Left lung (tissue), 10 donors: Measurements from ENCODE around the gene ATP6V0E2. TPM values are rescaled to one million over a fixed set of nuclear protein-coding genes. Genes with fewer than 3 reads are reported as not detected.

ENCODE experiments used
- ATAC-seq: fragments of 200-7000 bp; cut with Tn5 transposase; one replicate; pipeline ENCODE4 v1.9.1; 2020; ENCODE audit warnings: moderate library complexity
- DNase-seq, 4 donors: peaks; one replicate each; pipeline ENCODE4 v3.0.0-alpha.2; 2013 to 2020
- H3K27ac ChIP-seq, 2 donors: fragments of 200-600 bp; sonication (generic) in 1 of 2; one replicate each; pipeline versions ENCODE4 v1.5.0 to v1.8.0; 2020 to 2021
- H3K27me3 ChIP-seq, 2 donors: fragments of 200-600 bp; sonication (generic) in 1 of 2; one replicate each; pipeline versions ENCODE4 v1.5.0 to v1.8.0; 2020 to 2021
- H3K36me3 ChIP-seq, 2 donors: fragments of 200-600 bp; sonication (generic) in 1 of 2; one replicate each; pipeline versions ENCODE4 v1.5.0 to v1.8.0; 2020 to 2021
- H3K4me1 ChIP-seq, 2 donors: fragments of 200-600 bp; one replicate each; pipeline ENCODE4 v1.8.0; 2021
- H3K4me3 ChIP-seq, 2 donors: fragments of 200-600 bp; sonication (generic) in 1 of 2; one replicate each; pipeline versions ENCODE4 v1.5.0 to v1.8.0; 2020 to 2021; ENCODE audit warnings: mild to moderate bottlenecking in 1 of 2
- H3K9me3 ChIP-seq, 2 donors: fragments of 200-600 bp; sonication (generic) in 1 of 2; one replicate each; pipeline versions ENCODE4 v1.5.0 to v1.8.0; 2020 to 2021
- intact Hi-C, 2 donors: fragments of 100-400 bp; cut with DNase I; formaldehyde crosslinking; loops; one replicate each; pipeline versions ENCODE4 v1.11.2 to v1.14.2; 2022
- polyA plus RNA-seq, 6 donors: library from polyadenylated mRNA; unstranded; fragments of 120-200 nt; gene quantifications; one replicate each; pipeline ENCODE4 v1.2.1, GENCODE V29; 2013; ENCODE audit not compliant: insufficient read length in 6 of 6
- total RNA-seq, 2 donors: library from RNA; stranded (reverse); fragmentation: NEBNext Ultra II Directional; extraction: Animal tissue kit (Norgen Biotek cat#: 25700); gene quantifications; one replicate each; pipeline ENCODE4 v1.2.1, GENCODE V29; 2021
- TF ChIP-seq, protein P1 (sequence below), 2 donors: fragments of 200-600 bp; sonication (generic) in 1 of 2; IDR thresholded peaks; one replicate each; pipeline versions ENCODE4 v1.5.0 to v1.8.0; 2021; ENCODE audit warnings: antibody characterized with exemption in 2 of 2
- donor health status: DM: no; HTN: yes; CAD: no.
- donor health status: DM: no; HTN: no; CAD: no.

ATP6V0E2 gene
- total and polyA plus RNA-seq, 8 donors: 14.0 to 30.5 (median 16.9) TPM

DNA sequence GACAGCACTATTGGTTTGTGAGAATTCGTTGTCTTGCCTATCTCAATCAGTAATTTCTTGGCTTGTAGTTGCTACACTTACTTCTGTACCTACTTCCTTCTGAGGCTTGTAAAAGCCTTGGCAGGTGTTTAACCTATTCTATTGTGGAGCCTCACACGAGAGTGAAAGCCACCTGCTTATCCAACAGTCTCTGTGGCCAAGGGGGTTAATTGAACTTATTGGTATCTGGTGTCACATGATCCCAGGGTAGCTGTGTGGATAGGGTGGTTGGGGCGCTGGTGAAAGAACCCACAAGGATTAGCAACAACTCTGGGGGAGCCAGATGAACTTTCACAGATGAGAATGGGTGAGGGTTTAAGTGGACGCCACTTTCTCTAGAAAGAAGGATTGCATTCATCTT is 13.9 kb upstream of the ATP6V0E2 start:
- no peak for ATAC-seq
- Histone ChIP-seq H3K4me3 (no peak overlapping the region), H3K27ac (no peak overlapping the region), H3K4me1 (peaks cover under 1 to 5% of the 10 kb centered on the region in 2 donors), H3K36me3 (peaks cover 0 to 50% of the 10 kb centered on the region in 2 donors), H3K9me3 (no peaks in the 10 kb centered on the region), H3K27me3 (no peaks in the 10 kb centered on the region)
- TF ChIP-seq, protein P1, sequence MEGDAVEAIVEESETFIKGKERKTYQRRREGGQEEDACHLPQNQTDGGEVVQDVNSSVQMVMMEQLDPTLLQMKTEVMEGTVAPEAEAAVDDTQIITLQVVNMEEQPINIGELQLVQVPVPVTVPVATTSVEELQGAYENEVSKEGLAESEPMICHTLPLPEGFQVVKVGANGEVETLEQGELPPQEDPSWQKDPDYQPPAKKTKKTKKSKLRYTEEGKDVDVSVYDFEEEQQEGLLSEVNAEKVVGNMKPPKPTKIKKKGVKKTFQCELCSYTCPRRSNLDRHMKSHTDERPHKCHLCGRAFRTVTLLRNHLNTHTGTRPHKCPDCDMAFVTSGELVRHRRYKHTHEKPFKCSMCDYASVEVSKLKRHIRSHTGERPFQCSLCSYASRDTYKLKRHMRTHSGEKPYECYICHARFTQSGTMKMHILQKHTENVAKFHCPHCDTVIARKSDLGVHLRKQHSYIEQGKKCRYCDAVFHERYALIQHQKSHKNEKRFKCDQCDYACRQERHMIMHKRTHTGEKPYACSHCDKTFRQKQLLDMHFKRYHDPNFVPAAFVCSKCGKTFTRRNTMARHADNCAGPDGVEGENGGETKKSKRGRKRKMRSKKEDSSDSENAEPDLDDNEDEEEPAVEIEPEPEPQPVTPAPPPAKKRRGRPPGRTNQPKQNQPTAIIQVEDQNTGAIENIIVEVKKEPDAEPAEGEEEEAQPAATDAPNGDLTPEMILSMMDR (IDR thresholded peaks at IDR 0.05): no peak
- no peak for DNase-seq
- intact Hi-C loops: no loop called here

DNA sequence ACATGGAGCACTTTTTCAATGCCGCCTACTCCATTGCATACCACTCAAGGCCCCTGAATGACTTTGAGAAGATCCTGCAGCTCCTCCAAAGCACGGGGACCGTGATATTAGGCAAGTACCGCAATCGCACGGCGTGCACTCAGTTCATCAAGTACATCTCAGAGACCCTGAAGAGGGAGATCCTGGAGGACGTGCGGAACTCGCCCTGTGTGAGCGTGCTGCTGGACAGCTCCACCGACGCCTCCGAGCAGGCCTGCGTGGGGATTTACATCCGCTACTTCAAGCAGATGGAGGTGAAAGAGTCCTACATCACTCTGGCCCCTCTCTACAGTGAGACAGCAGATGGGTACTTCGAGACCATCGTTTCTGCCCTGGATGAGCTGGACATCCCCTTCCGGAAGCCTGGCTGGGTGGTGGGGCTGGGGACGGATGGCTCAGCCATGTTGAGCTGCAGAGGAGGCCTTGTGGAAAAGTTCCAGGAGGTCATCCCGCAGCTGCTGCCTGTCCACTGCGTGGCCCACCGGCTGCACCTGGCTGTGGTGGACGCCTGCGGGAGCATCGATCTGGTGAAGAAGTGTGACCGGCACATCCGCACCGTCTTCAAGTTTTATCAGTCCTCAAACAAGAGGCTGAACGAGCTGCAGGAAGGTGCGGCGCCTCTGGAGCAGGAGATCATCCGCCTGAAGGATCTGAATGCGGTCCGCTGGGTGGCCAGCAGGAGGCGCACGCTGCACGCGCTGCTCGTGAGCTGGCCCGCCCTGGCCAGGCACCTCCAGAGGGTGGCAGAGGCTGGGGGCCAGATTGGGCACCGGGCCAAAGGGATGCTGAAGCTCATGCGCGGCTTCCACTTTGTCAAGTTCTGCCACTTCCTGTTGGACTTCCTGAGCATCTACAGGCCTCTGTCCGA is 12.7 kb upstream of the ATP6V0E2 start:
- H3K27ac ChIP-seq: no peak overlapping the region
- DNase-seq (peak in 1 of 4 donors; percentile 76), ATAC-seq (no peak)
- intact Hi-C loops: no loop called here
- TF ChIP-seq, protein P1 (IDR thresholded peaks at IDR 0.05): no peak
- H3K36me3 ChIP-seq: peaks cover 0 to 56% of the 10 kb centered on the region in 2 donors
- peaks cover 0 to 13% of the 10 kb centered on the region in 2 donors for H3K4me1 ChIP-seq
- no peak overlapping the region for H3K4me3 ChIP-seq
- H3K27me3 ChIP-seq: no peaks in the 10 kb centered on the region
- no peaks in the 10 kb centered on the region for H3K9me3 ChIP-seq

DNA sequence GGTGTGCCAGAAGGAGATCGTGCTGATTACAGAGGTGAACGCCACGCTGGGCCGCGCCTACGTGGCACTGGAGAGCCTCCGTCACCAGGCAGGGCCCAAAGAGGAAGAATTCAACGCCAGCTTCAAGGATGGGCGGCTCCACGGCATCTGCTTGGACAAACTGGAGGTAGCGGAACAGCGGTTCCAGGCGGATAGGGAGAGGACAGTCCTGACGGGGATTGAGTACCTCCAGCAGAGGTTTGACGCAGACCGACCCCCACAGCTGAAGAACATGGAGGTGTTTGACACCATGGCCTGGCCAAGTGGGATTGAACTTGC is 12.1 kb upstream of the ATP6V0E2 start:
- DNase-seq: no peak
- no peak for ATAC-seq

DNA sequence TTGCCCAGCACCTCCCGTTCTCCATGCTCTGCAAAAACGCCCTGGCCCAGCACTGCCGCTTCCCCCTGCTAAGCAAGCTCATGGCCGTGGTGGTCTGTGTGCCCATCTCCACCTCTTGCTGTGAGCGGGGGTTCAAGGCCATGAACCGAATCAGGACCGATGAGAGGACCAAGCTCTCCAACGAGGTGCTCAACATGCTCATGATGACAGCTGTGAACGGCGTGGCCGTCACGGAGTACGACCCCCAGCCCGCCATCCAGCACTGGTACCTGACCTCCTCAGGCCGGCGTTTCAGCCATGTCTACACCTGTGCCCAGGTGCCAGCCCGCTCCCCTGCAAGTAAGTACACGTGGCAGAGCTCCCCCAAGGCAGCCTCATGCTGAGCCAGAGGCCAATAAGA is 11.6 kb upstream of the ATP6V0E2 start:
- no peak for ATAC-seq
- no peak for DNase-seq
- intact Hi-C loops: no loop called here
- Histone ChIP-seq H3K27ac (no peak overlapping the region), H3K36me3 (peaks cover 0 to 56% of the 10 kb centered on the region in 2 donors), H3K27me3 (no peaks in the 10 kb centered on the region), H3K4me1 (peaks cover 0 to 21% of the 10 kb centered on the region in 2 donors), H3K4me3 (no peak overlapping the region), H3K9me3 (no peaks in the 10 kb centered on the region)
- TF ChIP-seq, protein P1 (IDR thresholded peaks at IDR 0.05): no peak

More for the DNA sequence above, 12.1 kb upstream of the ATP6V0E2 start:
- TF ChIP-seq, protein P1 (IDR thresholded peaks at IDR 0.05): no peak
- Histone ChIP-seq H3K27ac (no peak overlapping the region), H3K27me3 (no peaks in the 10 kb centered on the region), H3K4me3 (no peak overlapping the region), H3K36me3 (peaks cover 0 to 56% of the 10 kb centered on the region in 2 donors), H3K4me1 (peaks cover 0 to 19% of the 10 kb centered on the region in 2 donors), H3K9me3 (no peaks in the 10 kb centered on the region)
- intact Hi-C loops: no loop called here

DNA sequence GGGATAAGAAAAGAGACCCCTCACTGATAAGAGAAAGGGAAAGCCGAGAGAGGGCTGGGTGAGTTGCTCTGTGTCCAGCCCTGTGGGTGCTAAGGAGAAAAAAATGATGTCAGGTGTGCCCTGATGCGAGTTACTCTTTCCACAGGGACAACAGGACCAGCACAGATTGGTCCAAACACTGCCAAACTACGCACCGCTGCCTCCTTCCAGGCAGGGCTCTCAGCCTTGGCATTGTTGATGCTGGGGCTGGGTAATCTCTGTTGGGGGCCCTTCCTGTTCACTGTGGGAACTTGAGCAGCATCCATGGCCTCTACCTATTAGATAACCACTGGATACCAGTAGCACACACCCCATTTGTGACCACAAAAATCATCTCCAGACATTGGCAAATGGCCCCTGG is 10.3 kb upstream of the ATP6V0E2 start:
- intact Hi-C loops: no loop called here
- H3K27me3 ChIP-seq: no peaks in the 10 kb centered on the region
- DNase-seq (no peak), ATAC-seq (no peak)
- peaks cover 0 to 56% of the 10 kb centered on the region in 2 donors for H3K36me3 ChIP-seq
- no peaks in the 10 kb centered on the region for H3K9me3 ChIP-seq
- H3K27ac ChIP-seq: no peak overlapping the region
- peaks cover 0 to 21% of the 10 kb centered on the region in 2 donors for H3K4me1 ChIP-seq
- TF ChIP-seq, protein P1 (IDR thresholded peaks at IDR 0.05): no peak
- no peak overlapping the region for H3K4me3 ChIP-seq
